CD4-positive, alpha-beta T cell treated with Interferon gamma for 1 hour (primary cell): ENCODE data around the gene MOB4.
A peak's percentile ranks its signal among the peaks of the same experiment; 100 is the strongest.
"Not testable (repeated sequence)": the region's sequence is repeated elsewhere in the genome, so short reads cannot be mapped to it uniquely, and the experiment has no call there.

ENCODE experiments used
- DNase-seq: peaks from one replicate; pipeline ENCODE4 v3.0.0-alpha.2; 2020

The MOB4 gene

DNA sequence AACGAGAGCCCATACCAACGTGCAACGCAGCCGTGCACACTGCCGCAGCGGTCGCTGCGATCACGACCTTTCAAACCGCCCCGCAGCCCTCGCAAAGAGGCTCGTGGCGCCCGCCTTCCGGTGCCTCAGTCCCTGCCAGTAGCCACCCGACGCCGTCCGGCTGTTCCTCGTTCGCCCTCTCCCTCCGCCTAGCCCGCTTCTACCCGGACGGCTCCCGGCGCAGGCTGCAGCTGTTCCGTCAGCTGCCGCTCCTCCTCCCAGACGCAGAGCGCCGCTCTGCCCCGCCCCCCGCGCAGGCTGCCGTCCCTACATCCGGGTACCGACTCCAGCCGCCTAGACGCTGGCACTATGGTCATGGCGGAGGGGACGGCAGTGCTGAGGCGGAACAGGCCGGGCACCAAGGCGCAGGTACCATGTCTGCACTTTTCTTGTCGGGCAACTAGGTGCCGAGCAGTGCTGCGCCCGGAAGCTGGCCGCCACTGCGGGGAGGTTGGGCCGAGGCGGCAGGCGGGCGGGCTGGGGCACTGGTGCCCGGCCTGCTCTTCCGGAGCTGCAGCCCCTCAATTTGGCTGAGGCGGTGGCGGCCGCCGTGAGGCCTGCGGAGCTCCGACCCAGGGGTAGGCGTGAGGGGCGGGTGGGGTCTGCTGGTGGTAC is at the start of gene MOB4:
TSS of gene MOB4 (plus strand) at position 328 of the 654 bp plus-strand sequence. CDS start at position 349, 21 bp downstream.
- peak; percentile 94 for DNase-seq

DNA sequence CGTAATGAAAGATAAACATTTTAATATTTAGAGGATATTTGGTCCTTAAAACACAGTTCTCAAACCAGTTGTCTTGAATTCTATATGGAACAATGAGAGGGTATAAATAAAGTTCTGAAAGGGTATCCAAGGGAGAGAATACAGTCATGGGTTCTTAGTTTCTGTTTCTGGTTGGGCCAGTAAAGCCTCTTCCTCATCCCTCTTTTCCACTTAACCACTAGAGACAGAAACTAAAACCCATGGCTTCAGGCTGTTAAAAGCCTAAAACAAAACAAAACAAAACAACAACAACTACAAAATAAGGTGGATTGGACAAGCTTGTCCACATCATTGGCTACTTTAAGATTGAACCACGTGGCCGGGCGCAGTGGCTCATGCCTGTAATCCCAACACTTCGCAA is 43.7 kb upstream of the MOB4 start:
- no peak for DNase-seq

DNA sequence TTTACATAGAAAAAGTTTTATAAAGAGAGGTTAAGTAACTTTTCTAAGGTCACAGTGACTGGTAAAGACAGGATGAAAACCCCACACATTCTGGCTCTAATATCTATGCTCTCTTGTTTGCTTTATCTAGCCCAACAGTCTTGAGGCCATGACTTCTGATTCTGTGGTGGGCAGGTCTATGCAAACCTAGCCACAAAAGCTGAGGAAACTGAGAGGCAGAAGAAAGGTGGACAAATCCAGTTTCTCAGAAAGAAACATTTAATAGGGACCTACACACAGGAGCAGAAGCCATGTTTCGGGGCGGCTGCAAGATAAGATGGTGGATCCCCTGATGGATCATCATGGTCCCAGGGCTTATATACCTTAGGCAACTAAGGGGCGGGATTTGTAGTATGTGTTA is 38.1 kb upstream of the MOB4 start:
- DNase-seq = no peak

DNA sequence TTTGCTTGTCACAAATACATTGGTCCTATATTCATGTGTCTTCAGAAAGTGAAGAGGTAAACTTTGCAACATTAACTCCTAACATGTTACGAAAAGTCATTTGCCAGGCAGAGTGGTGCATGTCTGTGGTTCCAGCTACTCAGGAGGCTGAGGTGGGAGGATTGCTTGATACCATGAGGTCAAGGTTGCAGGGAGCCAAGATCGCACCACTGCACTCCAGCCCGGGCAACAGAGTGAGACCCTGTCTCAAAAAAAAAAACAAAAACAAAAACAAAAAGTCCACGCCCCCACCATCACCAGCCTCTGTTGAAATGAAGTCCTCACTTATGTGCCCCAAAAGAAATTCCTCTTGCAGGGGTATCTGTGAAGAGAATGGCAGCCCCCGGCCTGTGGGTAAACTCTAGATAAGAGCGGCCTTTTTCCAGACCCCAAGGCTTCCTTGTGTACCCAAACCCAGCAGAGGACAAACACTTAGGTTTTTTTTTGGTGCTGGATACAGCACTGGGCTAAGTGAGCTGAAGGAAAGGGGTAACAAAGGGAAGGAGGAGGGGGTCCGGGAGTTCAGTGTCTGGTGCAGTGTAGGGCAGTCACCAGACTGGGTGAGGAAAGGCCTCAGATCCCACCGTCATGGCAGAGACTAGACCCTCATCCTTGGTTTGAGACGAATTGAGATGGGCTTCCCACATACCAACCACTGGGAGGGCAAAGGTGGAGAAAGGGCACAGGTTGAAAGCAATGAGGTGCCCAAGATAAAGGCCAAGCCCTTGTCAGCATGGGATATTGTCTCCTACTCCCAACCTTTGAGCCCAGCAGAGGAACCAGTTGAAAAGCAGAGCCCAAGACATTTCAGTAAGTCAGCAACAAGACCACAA is 35.5 kb upstream of the MOB4 start:
- DNase-seq = no peak

DNA sequence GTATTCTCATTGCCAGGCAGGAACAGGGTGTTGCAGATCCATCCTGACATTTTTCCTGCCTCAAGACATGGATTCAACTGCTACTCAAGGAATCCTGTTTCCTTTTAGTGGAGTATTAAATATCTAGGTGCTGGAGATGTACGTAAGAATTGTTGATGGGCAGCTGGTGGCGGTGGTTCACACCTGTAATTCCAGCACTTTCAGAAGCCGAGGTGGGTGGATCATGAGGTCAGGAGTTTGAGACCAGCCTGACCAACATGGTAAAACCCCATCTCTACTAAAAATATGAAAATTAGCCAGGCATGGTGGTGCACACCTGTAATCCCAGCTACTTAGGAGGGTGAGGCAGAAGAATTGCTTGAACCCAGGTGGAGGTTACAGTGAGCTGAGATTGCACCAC is 31.6 kb upstream of the MOB4 start:
- DNase-seq = not testable (repeated sequence)

DNA sequence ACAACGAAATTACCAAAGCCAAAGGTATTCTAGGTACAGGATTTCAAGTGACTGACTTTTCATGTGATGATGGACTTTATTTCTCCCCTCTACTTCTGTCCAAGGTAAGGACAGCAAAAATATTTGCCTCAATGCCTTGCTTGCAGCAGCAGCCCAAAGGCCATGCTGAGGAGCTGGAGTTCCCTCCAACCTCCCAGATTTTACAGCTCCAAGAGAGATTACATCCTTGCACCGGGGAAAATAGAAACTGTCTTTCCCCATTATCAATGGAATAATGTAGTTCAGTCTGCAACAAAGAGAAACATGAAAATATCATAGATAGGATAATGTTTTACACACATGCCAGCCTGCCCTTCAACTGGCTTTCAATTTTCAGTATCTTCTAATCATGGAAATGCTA is 29.7 kb upstream of the MOB4 start:
- DNase-seq = no peak

DNA sequence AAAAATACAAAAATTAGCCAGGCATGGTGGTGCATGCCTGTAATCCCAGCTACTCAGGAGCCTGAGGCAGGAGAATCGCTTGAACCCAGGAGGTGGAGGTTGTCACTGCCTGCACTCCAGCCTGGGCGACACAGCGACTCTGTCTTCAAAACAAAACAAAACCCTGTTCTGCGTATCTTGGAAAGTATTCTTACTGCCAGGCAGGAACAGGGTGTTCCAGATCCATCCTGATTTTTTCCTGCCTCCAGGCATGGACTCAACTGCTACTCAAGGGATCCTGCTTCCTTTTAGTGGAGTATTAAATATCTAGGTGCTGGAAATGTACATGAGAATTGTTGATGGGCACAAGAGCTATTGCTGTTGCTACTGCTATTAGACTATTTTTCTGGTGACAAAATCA is 28.5 kb upstream of the MOB4 start:
- no peak for DNase-seq

DNA sequence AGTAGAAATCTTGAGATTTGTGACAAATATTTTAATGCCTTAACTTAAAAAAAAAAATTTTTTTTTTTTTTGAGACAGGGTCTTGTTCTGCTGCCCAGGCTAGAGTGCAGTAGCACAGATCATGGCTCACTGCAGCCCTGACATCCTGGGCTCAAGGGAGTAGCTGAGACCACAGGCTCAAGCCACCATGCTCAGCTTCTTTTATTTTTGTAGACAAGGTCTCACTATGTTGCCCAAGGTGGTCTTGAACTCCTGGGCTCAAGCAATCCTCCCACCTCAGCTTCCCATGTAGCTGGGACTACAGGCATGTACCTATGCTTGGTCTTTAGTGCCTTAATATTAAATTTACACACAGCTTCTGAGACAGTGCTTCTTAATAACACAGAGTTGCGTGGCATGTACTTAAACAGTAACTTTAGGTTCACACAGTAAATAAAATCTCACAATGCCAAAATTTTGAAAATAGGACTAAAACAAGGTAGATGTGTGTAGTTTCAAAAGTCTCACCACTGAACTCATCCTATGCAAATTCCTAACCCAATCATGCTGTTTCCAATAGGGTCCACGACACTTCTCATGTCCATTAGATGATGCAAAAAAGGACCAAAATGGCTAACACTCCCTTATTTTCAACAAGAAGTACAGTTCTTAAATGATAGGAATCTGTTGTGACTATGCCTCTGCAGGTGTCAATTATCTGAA is 20.3 kb upstream of the MOB4 start:
- DNase-seq = no peak

DNA sequence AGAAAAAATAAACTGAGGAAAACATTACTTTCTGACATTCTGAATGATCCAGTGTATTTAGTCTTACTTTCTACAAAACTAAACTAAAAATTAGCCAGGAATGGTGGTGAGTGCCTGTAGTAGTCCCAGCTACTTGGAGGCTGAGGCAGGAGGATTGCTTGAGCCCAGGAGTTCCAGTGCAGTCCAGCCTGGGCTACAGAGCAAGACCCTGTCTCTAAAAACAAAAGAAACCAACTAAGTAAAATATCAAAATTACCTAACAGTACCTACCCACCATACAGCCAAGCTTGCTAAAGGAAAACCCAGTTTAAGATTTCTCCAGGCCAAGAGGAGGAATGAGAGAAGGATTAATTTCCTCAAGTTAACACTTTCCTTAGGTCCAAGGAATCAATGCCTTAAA is 19.2 kb upstream of the MOB4 start:
- no peak for DNase-seq

DNA sequence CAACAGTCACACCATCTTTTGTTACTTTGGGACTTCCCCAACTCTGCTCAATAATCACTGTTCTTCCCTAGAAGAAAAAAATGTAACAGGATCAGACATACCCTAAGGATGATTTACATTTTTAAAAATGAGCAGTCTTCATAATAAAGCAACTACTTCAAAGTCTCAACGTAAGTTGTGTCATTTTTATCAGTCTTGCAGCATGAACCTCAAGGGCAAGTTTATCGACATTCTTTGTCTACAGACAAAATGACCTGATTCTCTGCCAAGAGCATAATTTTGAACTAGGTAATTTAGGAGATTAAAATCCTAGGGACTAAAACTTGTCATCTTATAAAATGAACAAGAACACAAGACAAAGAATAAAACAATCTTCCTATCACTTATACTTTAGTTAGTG is 18.5 kb upstream of the MOB4 start:
- DNase-seq = no peak

DNA sequence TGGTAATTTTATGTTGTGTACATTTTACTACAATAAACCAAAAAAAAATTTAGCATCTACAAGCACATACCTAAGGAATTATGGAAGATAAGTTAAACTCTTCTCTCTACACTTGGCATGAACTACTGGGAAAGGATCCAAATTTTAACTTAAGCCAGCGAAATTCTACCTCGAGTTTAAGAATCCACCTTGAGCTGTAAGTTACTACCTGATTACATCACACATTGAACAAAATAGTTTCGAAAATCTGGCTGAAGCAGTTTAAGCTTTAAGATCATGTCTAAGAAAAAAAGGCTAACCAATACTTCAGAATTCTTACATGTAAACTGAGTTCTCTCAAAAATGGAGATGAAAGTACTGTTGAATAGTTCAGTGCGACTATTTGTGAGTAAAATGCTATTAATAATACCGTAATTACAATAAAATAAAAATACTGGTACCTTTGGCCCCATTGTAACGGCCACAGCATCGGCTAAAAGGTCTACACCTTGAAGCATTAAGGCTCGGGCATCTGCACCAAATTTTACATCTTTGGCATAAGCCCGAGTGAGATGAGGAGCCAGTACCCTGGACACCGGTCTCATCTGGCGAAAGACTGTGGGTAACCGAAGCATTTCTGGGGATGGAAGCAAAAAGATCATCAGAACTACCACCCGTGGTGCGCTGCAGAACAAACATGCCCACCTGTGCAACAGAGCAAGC is 17.5 kb upstream of the MOB4 start:
- DNase-seq = no peak

DNA sequence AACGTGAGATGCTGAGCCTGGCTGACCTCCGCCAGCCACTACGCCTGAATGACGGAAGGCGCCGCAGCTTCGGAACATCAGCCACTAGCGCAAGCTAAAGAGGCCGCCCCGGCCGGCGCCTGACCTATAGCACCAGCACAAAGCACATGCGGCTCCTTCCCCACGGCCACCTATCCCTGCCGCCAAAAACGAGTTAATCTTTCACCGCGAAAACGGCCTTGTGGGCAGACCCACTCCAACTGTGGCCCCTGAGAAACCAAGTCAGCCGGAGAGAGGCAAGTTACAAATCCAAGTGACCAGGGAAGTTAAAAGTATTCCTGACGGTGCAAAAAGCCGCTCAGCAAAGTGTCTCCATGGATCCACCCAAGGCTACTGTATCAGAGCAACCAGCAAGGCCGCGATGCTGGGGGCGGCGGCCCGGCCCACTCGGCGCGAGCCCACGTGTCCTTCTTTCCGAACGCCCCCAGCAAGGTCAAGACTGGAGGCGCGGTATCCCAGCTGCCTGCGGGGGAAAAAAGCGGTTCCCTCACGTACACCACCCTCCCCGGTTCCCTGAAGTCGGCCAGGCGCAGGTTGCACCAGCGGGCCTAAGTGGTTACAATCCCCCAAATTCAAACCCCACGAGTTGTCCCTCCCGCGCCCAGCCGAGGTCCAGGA is 16.8 kb upstream of the MOB4 start:
- peak; percentile 51 for DNase-seq

DNA sequence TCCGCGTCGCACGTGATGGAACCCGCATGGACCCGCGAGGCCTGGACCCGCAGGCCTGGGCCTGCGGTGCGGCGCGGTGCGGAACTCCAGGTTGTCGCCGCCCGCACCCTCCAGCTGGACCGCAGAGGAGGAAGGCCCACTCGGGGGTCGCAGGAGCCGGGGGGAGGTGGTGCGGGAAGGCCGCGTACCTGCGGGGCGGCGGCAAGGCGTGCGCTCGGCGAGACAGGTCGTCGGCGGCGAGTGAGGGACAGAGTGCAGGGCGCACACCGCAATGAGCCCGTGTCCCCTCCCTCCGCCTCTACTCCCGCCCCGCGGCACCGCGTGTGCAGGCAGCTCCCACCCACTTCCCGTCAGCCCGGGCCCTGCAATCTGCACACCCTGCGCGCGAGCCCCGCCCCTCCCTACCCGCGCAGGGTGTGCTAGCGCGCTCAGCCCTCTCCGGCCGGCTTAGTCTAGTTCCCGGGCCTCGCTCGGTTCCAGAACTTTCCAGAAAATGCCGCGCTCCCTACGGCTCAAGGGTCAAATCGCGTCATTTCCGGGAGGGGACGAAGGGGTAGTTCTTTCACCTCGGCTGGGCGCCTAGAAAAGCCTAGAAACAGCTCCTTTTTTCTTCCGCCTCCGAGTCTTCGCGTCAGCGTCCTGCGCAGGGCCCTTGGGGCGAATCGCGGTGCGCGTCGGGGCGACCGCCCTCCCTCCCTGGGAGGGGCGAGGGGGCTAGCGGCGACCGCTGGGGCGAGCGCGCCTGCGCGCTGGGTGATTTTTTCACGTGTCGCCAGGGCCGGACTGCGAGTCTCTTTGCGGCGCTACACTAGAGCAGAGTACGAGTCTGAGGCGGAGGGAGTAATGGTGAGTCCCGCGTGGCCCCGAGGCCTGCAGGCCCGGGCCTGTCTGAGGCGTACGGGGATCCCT is 16.0 kb upstream of the MOB4 start, which contains the start of the genes HSPD1 and HSPE1:
TSS of gene HSPD1 (minus strand) at position 247 of the 909 bp plus-strand sequence. CDS start 992 bp downstream, outside the sequence.
TSS of gene HSPE1 (plus strand) at position 786 of the 909 bp plus-strand sequence. CDS start at position 844, 58 bp downstream.
- peak; percentile 98 for DNase-seq

DNA sequence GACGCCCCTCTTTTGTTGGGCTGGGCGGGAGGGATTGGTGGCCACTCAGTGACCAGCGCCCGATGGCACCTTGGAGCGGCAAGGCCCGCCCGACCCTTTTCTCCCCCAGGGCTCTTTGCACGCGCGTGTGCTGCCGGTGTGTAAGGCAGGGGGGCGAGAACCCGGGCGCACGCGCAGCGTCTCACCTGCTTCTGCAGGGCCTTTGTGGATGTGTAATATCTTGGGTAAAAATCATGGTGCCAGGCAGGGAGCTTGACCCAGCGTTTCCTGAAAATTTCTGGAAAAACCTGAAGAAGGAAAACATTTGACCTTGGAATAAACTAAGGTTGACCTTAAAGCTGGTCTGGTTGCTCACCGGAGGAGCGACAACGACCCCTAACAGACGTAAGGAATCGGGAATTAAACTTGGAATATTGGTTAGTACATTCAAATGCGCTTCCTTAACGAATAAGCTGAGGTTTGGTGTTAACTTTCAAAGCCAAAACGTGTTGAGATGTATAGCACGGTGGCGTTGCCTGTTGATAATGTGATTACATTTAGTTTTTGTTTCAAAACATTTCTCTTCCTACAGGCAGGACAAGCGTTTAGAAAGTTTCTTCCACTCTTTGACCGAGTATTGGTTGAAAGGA is 15.2 kb upstream of the MOB4 start:
- DNase-seq = no peak

DNA sequence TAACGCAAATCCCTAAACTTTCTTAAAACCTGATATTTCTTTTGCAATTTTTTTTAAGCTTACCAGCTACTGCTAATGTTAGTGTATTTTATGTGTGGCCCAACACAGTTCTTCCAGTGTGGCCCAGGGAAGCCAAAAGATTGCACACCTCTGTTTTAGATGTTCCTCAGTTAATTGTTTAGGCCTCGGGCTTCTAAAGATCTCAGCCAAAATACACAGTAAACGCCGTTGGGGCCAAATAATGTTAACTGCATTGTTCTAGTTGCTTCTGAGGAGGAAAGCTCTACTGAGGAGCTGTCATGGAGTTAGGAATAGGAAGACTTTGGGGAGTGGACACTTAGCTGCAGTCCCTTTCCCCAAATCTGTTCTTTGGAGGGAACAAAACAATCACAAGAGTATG is 13.7 kb upstream of the MOB4 start:
- no peak for DNase-seq

DNA sequence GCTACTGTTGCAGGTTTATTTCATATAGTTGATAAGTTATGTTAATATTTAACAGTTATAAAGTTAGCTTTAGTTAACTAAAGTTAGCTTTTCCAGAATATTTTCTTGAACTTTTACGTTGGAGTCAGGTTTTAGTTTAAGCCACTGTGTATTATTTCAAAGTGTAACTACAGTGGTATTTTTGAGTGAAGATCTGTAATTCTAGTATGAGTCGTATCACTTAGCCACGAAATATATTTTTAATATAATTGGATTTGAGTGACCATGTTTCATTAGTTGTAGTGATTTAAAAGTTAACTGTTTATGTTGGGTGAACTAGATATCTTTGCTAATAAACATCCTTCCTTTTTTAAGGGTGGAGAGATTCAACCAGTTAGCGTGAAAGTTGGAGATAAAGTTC is 13.2 kb upstream of the MOB4 start:
- no peak for DNase-seq

DNA sequence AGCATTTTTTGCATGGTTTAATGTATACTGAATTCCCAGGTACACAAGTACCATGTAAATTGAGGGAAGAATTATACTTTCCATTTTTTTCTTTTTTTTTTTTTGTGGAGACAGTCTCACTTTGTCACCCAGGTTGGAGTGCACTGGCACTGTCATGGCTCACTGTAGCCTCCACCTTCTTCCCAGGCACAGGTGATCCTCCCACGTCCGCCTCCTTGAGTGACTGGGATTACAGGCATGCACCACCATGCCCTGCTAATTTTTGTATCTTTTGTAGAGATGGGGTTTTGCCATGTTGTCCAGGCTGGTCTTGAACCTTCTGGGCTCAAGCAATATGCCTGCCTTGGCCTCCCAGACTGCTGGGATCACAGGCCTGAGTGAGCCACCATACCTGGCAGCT is 11.9 kb upstream of the MOB4 start:
- no peak for DNase-seq

DNA sequence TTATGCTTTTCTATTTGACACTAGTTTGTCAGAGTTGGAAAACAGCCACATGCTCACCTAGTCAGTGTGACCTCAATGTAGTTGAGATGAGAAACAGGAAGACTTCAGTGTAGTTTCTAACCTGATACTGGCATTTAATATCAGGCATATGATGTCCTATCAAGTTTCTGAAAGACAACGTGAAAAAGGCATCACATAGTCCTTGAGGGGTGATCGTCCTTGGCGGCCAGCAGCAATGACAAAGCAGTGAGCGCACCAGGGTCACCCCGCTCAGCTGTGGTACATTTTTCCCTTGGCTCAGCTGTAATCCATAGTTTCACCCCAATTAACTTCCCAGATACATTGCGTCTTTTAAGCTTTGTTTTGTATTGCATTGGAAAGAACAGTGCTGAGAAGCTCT is 11.4 kb upstream of the MOB4 start:
- no peak for DNase-seq

DNA sequence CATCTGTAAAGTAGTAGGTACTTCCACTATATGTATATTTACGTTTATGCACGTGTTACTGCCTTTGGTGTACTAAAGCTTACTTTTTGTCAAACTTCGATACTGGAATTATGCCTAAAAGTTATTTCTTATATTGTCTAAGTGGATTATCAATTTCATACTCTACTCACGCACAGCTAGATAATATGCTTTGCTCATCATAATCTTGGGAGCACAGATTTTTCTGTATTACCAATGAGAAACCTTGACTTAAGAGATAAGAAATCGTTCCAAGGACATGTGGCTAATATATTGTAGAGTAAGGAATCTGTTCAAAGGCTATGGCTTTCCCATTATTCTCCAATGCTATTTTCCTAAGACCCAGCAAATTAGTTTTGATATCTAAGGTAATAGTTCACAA is 9.2 kb upstream of the MOB4 start:
- DNase-seq = no peak

DNA sequence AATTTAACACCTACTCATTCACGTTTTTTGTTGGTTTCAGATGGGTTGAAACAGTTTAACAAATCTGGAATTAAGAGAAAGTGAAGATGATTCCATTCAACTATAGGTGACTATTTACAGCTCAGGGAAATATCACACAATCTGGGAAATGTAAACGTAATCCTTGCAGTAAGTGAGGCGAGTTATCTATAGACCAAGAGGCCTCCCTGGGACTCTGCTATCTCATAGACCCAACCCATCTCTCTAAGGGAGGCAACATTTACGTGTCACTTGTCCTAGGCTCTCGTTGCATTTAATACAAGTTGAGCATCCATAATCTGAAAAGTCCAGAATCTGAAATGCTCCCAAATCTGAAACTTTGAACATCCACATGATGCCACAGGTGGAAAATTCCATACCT is 2.0 kb upstream of the MOB4 start:
- no peak for DNase-seq

DNA sequence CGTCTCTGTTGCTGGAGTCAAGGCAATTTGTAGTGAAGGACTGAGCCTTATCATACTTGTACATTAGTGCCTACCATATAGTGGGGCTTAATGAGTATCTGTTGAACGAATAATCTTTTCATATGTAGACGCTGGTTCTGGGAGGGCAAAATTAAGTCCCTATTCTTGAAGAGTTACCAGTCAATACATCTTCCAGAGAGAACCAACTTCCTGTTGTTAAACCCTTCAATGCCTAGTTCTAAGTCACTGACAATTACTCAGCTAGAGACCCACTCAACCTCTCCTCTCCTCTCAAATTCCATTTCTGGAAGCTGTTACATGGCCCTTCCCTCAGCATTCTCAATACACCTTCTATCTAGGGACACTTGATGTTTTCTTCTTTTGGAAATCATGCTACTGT is 1.1 kb upstream of the MOB4 start:
- no peak for DNase-seq
